Astrocyte (in vitro differentiated cells and primary cell): ENCODE data around the gene LBR. TPM values are rescaled to one million over a fixed set of nuclear protein-coding genes. Genes with fewer than 3 reads are reported as not detected.

Experiments
- DNase-seq: peaks from one replicate; pipeline ENCODE4 v3.0.0-alpha.2; 2010; ENCODE audit warnings: low read depth
- FAIRE-seq: peaks from 2 replicates; lab custom pipeline; 2011; peaks lifted over from hg19 to GRCh38; lab: Jason Lieb, UNC
- H2AFZ ChIP-seq: 2 replicates; pipeline ENCODE4 v1.6.0; 2012; ENCODE audit warnings: low read depth, low read length, inconsistent platforms
- H3K27ac ChIP-seq: 2 replicates; pipeline ENCODE4 v1.5.1; 2011; ENCODE audit warnings: low read depth, low read length, inconsistent platforms
- H3K27me3 ChIP-seq: 2 replicates; pipeline ENCODE4 v1.6.0; 2011; ENCODE audit warnings: low read length, inconsistent platforms; ENCODE audit not compliant: insufficient read depth
- H3K36me3 ChIP-seq: 2 replicates; pipeline ENCODE4 v1.5.1; 2011; ENCODE audit warnings: low read length, inconsistent platforms; ENCODE audit not compliant: insufficient read depth
- H3K4me1 ChIP-seq: 2 replicates; pipeline ENCODE4 v1.5.1; 2011; ENCODE audit warnings: low read length, inconsistent platforms; ENCODE audit not compliant: insufficient read depth
- H3K4me2 ChIP-seq: 2 replicates; pipeline ENCODE4 v1.6.0; 2012; ENCODE audit warnings: low read length, inconsistent platforms
- H3K4me3 ChIP-seq: 2 replicates; pipeline ENCODE4 v1.5.1; 2011; ENCODE audit warnings: low read depth, mild to moderate bottlenecking, low read length, inconsistent platforms; ENCODE audit not compliant: insufficient read depth
- H3K79me2 ChIP-seq: 2 replicates; pipeline ENCODE4 v1.6.0; 2012; ENCODE audit warnings: mild to moderate bottlenecking, low read length, inconsistent platforms; ENCODE audit not compliant: insufficient read depth
- H3K9ac ChIP-seq: 2 replicates; pipeline ENCODE4 v1.6.0; 2012; ENCODE audit warnings: mild to moderate bottlenecking, low read length, inconsistent platforms
- H3K9me3 ChIP-seq: 2 replicates; pipeline ENCODE4 v1.5.1; 2012; ENCODE audit warnings: low read depth, mild to moderate bottlenecking, low read length, inconsistent platforms; ENCODE audit not compliant: insufficient read depth
- H4K20me1 ChIP-seq: 2 replicates; pipeline ENCODE4 v1.6.0; 2012; ENCODE audit warnings: low read length, inconsistent platforms; ENCODE audit not compliant: insufficient read depth
- H3K27ac Mint-ChIP-seq: one replicate; pipeline ENCODE4 v1.8.0; 2021; ENCODE audit warnings: mild to moderate bottlenecking, mixed read lengths; ENCODE audit not compliant: unreplicated experiment
- H3K27me3 Mint-ChIP-seq: one replicate; pipeline ENCODE4 v1.8.0; 2021; ENCODE audit warnings: low read depth, mixed read lengths; ENCODE audit not compliant: unreplicated experiment
- H3K36me3 Mint-ChIP-seq: one replicate; pipeline ENCODE4 v1.8.0; 2021; ENCODE audit warnings: low read depth, mixed read lengths; ENCODE audit not compliant: unreplicated experiment
- H3K4me1 Mint-ChIP-seq: one replicate; pipeline ENCODE4 v1.8.0; 2021; ENCODE audit warnings: low read depth, mixed read lengths; ENCODE audit not compliant: unreplicated experiment
- H3K4me3 Mint-ChIP-seq: one replicate; pipeline ENCODE4 v1.8.0; 2021; ENCODE audit warnings: mild to moderate bottlenecking, moderate library complexity, mixed read lengths; ENCODE audit not compliant: unreplicated experiment
- H3K9me3 Mint-ChIP-seq: one replicate; pipeline ENCODE4 v1.8.0; 2021; ENCODE audit warnings: mild to moderate bottlenecking, mixed read lengths; ENCODE audit not compliant: unreplicated experiment
- EZH2 ChIP-seq: IDR thresholded peaks from 2 replicates; pipeline ENCODE4 v1.6.1; 2012; ENCODE audit warnings: mild to moderate bottlenecking, low read length, inconsistent platforms; ENCODE audit not compliant: insufficient read depth
- total RNA-seq: library from RNA; stranded (reverse); gene quantifications from 2 replicates; pipeline ENCODE4 v1.2.1, GENCODE V29; 2021
- TF ChIP-seq, protein P1 (sequence below): IDR thresholded peaks from 2 replicates; pipeline ENCODE4 v1.5.1; 2011; ENCODE audit warnings: low read depth, mild to moderate bottlenecking, inconsistent platforms, low read length, moderate library complexity; ENCODE audit not compliant: insufficient read depth

The LBR gene
- total RNA-seq, 1 donor from 2014 or later = 42.6 TPM

DNA sequence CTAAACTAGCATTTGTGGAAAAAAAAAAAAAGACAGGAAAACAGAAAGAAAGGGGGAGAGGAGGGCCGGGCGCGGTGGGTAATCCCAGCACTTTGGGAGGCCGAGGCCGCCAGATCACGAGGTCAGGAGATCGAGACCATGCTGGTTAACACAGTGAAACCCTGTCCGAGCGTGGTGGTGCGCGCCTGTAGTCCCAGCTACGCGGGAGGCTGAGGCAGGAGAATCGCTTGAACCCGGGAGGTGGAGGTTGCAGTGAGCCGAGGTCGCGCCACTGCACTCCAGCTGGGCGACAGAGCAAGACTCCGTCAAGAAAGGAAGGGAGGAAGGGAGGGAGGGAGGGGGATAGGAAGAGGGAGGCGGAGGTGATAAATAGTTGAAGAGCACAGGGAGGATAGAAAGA lies 54.7 kb downstream of the LBR start:
- H3K27me3 Mint-ChIP-seq = no peaks in the 10 kb centered on the region
- Histone ChIP-seq H3K4me1 (no peaks in the 10 kb centered on the region), H3K36me3 (no peaks in the 10 kb centered on the region), H3K4me2 (no peak overlapping the region), H3K27me3 (no peaks in the 10 kb centered on the region), H3K79me2 (no peaks in the 10 kb centered on the region), H4K20me1 (no peaks in the 10 kb centered on the region), H2AFZ (no peak overlapping the region), H3K4me3 (no peak overlapping the region), H3K27ac (no peak overlapping the region), H3K9ac (no peak overlapping the region), H3K9me3 (no peaks in the 10 kb centered on the region)
- TF ChIP-seq EZH2 = no peak
- TF ChIP-seq, protein P1, sequence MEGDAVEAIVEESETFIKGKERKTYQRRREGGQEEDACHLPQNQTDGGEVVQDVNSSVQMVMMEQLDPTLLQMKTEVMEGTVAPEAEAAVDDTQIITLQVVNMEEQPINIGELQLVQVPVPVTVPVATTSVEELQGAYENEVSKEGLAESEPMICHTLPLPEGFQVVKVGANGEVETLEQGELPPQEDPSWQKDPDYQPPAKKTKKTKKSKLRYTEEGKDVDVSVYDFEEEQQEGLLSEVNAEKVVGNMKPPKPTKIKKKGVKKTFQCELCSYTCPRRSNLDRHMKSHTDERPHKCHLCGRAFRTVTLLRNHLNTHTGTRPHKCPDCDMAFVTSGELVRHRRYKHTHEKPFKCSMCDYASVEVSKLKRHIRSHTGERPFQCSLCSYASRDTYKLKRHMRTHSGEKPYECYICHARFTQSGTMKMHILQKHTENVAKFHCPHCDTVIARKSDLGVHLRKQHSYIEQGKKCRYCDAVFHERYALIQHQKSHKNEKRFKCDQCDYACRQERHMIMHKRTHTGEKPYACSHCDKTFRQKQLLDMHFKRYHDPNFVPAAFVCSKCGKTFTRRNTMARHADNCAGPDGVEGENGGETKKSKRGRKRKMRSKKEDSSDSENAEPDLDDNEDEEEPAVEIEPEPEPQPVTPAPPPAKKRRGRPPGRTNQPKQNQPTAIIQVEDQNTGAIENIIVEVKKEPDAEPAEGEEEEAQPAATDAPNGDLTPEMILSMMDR = no peak
- no peak overlapping the region for H3K4me3 Mint-ChIP-seq
- no peak for DNase-seq
- H3K27ac Mint-ChIP-seq = no peak overlapping the region
- H3K9me3 Mint-ChIP-seq = no peaks in the 10 kb centered on the region
- no peaks in the 10 kb centered on the region for H3K36me3 Mint-ChIP-seq
- FAIRE-seq = no peak
- H3K4me1 Mint-ChIP-seq = no peaks in the 10 kb centered on the region

DNA sequence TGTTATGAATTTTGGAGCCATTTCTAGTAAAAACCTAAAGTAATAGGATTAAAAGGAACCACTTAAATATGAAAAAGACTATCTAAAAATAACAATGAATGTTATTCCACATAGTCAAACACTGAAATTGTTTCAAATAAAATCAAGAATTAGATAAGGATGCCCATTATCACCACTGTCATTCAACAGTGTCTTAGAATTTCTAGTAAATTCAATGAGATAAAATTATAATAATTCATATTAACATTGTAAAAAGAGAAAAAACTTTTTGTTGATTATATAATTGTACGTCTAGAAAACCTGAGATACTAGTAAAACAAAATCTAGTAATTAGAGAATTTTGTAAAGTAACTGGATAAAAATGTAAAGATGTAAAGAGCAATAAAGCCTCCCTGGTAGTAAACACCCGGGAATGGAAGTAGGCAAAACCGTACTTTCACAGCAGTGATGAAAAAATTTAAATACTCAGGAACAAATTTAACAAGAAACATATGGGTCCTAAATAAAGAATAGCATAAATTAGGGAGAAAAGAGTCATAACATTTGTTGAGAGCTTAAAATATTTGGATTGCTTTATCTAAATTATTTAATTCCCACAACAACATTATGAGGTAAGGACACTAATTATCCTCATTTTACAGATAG lies 56.4 kb downstream of the LBR start:
- FAIRE-seq (no peak), DNase-seq (no peak)
- H3K27me3 Mint-ChIP-seq = peaks cover 3% of the 10 kb centered on the region
- no peak overlapping the region for H3K4me3 Mint-ChIP-seq
- no peak overlapping the region for H3K4me2 ChIP-seq
- H4K20me1 ChIP-seq = no peaks in the 10 kb centered on the region
- no peak overlapping the region for H2AFZ ChIP-seq
- H3K79me2 ChIP-seq = no peaks in the 10 kb centered on the region
- H3K4me3 ChIP-seq = no peak overlapping the region
- no peaks in the 10 kb centered on the region for H3K36me3 ChIP-seq
- H3K27me3 ChIP-seq = no peaks in the 10 kb centered on the region
- no peaks in the 10 kb centered on the region for H3K4me1 ChIP-seq
- no peak overlapping the region for H3K27ac Mint-ChIP-seq
- no peaks in the 10 kb centered on the region for H3K4me1 Mint-ChIP-seq
- no peak for TF ChIP-seq EZH2
- TF ChIP-seq, protein P1 = no peak
- H3K36me3 Mint-ChIP-seq = no peaks in the 10 kb centered on the region
- H3K9me3 Mint-ChIP-seq = no peaks in the 10 kb centered on the region
- H3K9me3 ChIP-seq = no peaks in the 10 kb centered on the region
- no peak overlapping the region for H3K9ac ChIP-seq
- H3K27ac ChIP-seq = no peak overlapping the region

DNA sequence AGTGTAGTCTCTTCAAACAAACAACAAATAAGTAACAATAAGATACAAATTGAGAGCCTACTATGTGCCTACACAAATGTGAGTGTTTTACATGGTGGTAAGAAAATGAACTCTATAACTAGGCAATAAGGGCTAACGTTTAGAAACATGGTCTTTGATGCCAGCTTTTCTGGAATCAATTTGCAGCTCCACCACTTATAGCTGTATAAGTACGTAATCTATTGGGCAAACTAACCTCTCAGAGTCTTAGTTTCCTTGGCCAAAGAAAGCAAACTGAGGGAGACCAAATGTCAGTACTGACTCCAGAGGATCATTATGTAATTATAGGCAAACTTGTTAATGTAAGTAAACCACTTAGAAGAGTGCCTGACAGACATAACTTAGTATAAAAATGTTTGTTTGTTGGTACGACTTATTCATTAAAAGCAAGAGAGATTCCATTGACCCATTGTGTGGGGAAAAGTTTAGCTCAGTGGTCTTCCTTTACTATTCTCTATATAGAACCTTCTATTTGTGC lies 59.7 kb downstream of the LBR start:
- H3K4me3 ChIP-seq = no peak overlapping the region

More for the DNA sequence above, 59.7 kb downstream of the LBR start:
- H3K4me2 ChIP-seq = no peak overlapping the region
- no peak overlapping the region for H3K9ac ChIP-seq
- H3K4me1 ChIP-seq = no peaks in the 10 kb centered on the region
- no peaks in the 10 kb centered on the region for H3K9me3 ChIP-seq
- H3K4me3 Mint-ChIP-seq = no peak overlapping the region
- no peak overlapping the region for H2AFZ ChIP-seq
- no peak overlapping the region for H3K27ac Mint-ChIP-seq
- H3K27me3 ChIP-seq = no peaks in the 10 kb centered on the region
- no peaks in the 10 kb centered on the region for H4K20me1 ChIP-seq
- H3K36me3 Mint-ChIP-seq = no peaks in the 10 kb centered on the region
- no peaks in the 10 kb centered on the region for H3K79me2 ChIP-seq
- DNase-seq (no peak), FAIRE-seq (no peak)
- no peaks in the 10 kb centered on the region for H3K4me1 Mint-ChIP-seq
- peaks cover 3% of the 10 kb centered on the region for H3K27me3 Mint-ChIP-seq
- H3K27ac ChIP-seq = no peak overlapping the region
- TF ChIP-seq, protein P1 = no peak
- no peak for TF ChIP-seq EZH2
- H3K36me3 ChIP-seq = no peaks in the 10 kb centered on the region
- no peaks in the 10 kb centered on the region for H3K9me3 Mint-ChIP-seq
